HEK293T (cell line): ENCODE results near the gene FHIT.

ENCODE experiments used
- BHLHE40 ChIP-seq: fragments of 450-650 bp; IDR thresholded peaks from 2 replicates; pipeline ENCODE4 v1.6.1; 2016; ENCODE audit warnings: mild to moderate bottlenecking, moderate library complexity, borderline replicate concordance
- SP1 ChIP-seq: fragments of 450-650 bp; IDR thresholded peaks from 2 replicates; pipeline ENCODE4 v1.6.1; 2017
- SUZ12 ChIP-seq: fragments of 450-650 bp; IDR thresholded peaks from 2 replicates; pipeline ENCODE4 v1.6.1; 2016; ENCODE audit warnings: mild to moderate bottlenecking

GRCh38 chr3:60463685-60464084 lies 787.6 kb downstream of the FHIT start:
- TF ChIP-seq BHLHE40: no peak
- TF ChIP-seq SP1: no peak
- TF ChIP-seq SUZ12: no peak
